SK-N-SH (cell line): ENCODE data around the gene ZNF44.

Experiments used
- EP300 ChIP-seq, 2 experiments: IDR thresholded peaks; 2 replicates each; pipeline versions ENCODE4 v1.4.0 to v1.6.1; 2012; ENCODE audit warnings: borderline replicate concordance in 1 of 2, low read depth in 1 of 2, low read length in 1 of 2
- EZH2phosphoT487 ChIP-seq: fragments of 200-600 bp; sonication (generic); IDR thresholded peaks from 2 replicates; pipeline ENCODE4 v1.6.1; 2017; ENCODE audit warnings: low read depth, mixed run types, mild to moderate bottlenecking, antibody characterized with exemption, moderate library complexity, borderline replicate concordance
- GABPA ChIP-seq: IDR thresholded peaks from 2 replicates; pipeline ENCODE4 v1.4.0; 2012; ENCODE audit warnings: low read depth, mild to moderate bottlenecking
- JUND ChIP-seq: IDR thresholded peaks from 2 replicates; pipeline ENCODE4 v1.4.0; 2012
- NFIC ChIP-seq: IDR thresholded peaks from 2 replicates; pipeline ENCODE4 v1.4.0; 2012; ENCODE audit warnings: borderline replicate concordance
- RCOR1 ChIP-seq: fragments of 150-350 bp; IDR thresholded peaks from 2 replicates; pipeline ENCODE4 v1.6.1; 2017; ENCODE audit warnings: antibody characterized with exemption, low read length
- TAF1 ChIP-seq: IDR thresholded peaks from 2 replicates; pipeline ENCODE4 v1.6.1; 2012; ENCODE audit warnings: low read depth, mild to moderate bottlenecking, low read length, moderate library complexity, borderline replicate concordance
- TF ChIP-seq, protein P1 (sequence below): IDR thresholded peaks from 2 replicates; pipeline ENCODE4 v1.6.1; 2012; ENCODE audit warnings: mild to moderate bottlenecking, low read depth, low read length, moderate library complexity
- TF ChIP-seq, protein P2 (sequence below): fragments of 150-350 bp; IDR thresholded peaks from 2 replicates; pipeline ENCODE4 v1.6.1; 2016; ENCODE audit warnings: mild to moderate bottlenecking, low read depth, low read length
- TF ChIP-seq, protein P3 (sequence below): fragments of 200-600 bp; sonication (generic); IDR thresholded peaks from 2 replicates; pipeline ENCODE4 v1.6.1; 2017; ENCODE audit warnings: antibody characterized with exemption, mild to moderate bottlenecking, moderate library complexity
- TF ChIP-seq, protein P4 (sequence below): IDR thresholded peaks from 2 replicates; pipeline ENCODE4; 2012
- TF ChIP-seq, protein P5 (sequence below): IDR thresholded peaks from 2 replicates; pipeline ENCODE4 v1.4.0; 2012; ENCODE audit warnings: low read depth
- TF ChIP-seq, protein P6 (sequence below): IDR thresholded peaks from 2 replicates; pipeline ENCODE4 v1.4.0; 2012; ENCODE audit warnings: low read depth, borderline replicate concordance
- TF ChIP-seq, protein P7 (sequence below): fragments of 150-350 bp; IDR thresholded peaks from 2 replicates; pipeline ENCODE4 v1.6.1; 2017; ENCODE audit warnings: antibody characterized with exemption, low read length, low read depth, borderline replicate concordance

DNA sequence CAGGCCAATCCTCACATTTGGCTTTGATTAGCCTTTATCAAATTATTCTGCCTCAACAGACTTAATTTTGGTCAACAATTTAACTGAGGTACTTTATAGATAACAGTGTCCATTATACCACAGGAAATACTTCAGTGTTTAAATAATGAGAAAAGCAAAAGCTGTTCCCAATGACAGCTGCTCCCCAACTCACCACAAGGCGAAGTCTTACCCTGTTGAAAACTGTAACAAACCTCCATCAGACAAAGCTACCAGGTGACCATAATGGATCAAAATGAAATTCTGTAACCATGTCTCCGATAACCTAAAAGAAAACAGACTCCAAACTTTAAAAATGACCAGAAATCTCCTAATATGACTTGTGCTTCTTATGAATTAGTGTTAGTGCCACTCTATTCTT lies 50.3 kb downstream of the ZNF44 start:
- TF ChIP-seq, protein P1, sequence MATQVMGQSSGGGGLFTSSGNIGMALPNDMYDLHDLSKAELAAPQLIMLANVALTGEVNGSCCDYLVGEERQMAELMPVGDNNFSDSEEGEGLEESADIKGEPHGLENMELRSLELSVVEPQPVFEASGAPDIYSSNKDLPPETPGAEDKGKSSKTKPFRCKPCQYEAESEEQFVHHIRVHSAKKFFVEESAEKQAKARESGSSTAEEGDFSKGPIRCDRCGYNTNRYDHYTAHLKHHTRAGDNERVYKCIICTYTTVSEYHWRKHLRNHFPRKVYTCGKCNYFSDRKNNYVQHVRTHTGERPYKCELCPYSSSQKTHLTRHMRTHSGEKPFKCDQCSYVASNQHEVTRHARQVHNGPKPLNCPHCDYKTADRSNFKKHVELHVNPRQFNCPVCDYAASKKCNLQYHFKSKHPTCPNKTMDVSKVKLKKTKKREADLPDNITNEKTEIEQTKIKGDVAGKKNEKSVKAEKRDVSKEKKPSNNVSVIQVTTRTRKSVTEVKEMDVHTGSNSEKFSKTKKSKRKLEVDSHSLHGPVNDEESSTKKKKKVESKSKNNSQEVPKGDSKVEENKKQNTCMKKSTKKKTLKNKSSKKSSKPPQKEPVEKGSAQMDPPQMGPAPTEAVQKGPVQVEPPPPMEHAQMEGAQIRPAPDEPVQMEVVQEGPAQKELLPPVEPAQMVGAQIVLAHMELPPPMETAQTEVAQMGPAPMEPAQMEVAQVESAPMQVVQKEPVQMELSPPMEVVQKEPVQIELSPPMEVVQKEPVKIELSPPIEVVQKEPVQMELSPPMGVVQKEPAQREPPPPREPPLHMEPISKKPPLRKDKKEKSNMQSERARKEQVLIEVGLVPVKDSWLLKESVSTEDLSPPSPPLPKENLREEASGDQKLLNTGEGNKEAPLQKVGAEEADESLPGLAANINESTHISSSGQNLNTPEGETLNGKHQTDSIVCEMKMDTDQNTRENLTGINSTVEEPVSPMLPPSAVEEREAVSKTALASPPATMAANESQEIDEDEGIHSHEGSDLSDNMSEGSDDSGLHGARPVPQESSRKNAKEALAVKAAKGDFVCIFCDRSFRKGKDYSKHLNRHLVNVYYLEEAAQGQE, result no peak
- TF ChIP-seq, protein P2, sequence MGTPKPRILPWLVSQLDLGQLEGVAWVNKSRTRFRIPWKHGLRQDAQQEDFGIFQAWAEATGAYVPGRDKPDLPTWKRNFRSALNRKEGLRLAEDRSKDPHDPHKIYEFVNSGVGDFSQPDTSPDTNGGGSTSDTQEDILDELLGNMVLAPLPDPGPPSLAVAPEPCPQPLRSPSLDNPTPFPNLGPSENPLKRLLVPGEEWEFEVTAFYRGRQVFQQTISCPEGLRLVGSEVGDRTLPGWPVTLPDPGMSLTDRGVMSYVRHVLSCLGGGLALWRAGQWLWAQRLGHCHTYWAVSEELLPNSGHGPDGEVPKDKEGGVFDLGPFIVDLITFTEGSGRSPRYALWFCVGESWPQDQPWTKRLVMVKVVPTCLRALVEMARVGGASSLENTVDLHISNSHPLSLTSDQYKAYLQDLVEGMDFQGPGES, result no peak
- TF ChIP-seq, protein P3, sequence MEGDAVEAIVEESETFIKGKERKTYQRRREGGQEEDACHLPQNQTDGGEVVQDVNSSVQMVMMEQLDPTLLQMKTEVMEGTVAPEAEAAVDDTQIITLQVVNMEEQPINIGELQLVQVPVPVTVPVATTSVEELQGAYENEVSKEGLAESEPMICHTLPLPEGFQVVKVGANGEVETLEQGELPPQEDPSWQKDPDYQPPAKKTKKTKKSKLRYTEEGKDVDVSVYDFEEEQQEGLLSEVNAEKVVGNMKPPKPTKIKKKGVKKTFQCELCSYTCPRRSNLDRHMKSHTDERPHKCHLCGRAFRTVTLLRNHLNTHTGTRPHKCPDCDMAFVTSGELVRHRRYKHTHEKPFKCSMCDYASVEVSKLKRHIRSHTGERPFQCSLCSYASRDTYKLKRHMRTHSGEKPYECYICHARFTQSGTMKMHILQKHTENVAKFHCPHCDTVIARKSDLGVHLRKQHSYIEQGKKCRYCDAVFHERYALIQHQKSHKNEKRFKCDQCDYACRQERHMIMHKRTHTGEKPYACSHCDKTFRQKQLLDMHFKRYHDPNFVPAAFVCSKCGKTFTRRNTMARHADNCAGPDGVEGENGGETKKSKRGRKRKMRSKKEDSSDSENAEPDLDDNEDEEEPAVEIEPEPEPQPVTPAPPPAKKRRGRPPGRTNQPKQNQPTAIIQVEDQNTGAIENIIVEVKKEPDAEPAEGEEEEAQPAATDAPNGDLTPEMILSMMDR, result no peak
- TF ChIP-seq EP300 (IDR thresholded peaks at IDR 0.05; ENCODE audit: borderline replicate concordance in 1 of 2, low read depth in 1 of 2, low read length in 1 of 2), result no peak
- TF ChIP-seq, protein P4, sequence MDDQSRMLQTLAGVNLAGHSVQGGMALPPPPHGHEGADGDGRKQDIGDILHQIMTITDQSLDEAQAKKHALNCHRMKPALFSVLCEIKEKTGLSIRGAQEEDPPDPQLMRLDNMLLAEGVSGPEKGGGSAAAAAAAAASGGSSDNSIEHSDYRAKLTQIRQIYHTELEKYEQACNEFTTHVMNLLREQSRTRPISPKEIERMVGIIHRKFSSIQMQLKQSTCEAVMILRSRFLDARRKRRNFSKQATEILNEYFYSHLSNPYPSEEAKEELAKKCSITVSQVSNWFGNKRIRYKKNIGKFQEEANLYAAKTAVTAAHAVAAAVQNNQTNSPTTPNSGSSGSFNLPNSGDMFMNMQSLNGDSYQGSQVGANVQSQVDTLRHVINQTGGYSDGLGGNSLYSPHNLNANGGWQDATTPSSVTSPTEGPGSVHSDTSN, result no peak
- TF ChIP-seq, protein P5, sequence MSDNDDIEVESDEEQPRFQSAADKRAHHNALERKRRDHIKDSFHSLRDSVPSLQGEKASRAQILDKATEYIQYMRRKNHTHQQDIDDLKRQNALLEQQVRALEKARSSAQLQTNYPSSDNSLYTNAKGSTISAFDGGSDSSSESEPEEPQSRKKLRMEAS, result no peak
- TF ChIP-seq RCOR1, result no peak
- TF ChIP-seq, protein P6, sequence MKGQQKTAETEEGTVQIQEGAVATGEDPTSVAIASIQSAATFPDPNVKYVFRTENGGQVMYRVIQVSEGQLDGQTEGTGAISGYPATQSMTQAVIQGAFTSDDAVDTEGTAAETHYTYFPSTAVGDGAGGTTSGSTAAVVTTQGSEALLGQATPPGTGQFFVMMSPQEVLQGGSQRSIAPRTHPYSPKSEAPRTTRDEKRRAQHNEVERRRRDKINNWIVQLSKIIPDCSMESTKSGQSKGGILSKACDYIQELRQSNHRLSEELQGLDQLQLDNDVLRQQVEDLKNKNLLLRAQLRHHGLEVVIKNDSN, result no peak
- no peak for TF ChIP-seq GABPA
- TF ChIP-seq, protein P7, sequence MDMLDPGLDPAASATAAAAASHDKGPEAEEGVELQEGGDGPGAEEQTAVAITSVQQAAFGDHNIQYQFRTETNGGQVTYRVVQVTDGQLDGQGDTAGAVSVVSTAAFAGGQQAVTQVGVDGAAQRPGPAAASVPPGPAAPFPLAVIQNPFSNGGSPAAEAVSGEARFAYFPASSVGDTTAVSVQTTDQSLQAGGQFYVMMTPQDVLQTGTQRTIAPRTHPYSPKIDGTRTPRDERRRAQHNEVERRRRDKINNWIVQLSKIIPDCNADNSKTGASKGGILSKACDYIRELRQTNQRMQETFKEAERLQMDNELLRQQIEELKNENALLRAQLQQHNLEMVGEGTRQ, result no peak
- TF ChIP-seq EZH2phosphoT487, result no peak
- TF ChIP-seq NFIC, result no peak
- no peak for TF ChIP-seq TAF1
- no peak for TF ChIP-seq JUND
